GM12878 (cell line): ENCODE results near the gene PFKM. TPM values are rescaled to one million over a fixed set of nuclear protein-coding genes. Genes with fewer than 3 reads are reported as not detected.

Source experiments
- CREB1 ChIP-seq: IDR thresholded peaks from 2 replicates; pipeline ENCODE4 v1.6.1; 2012; ENCODE audit warnings: low read depth, mild to moderate bottlenecking, inconsistent platforms
- DPF2 ChIP-seq: fragments of 450-650 bp; IDR thresholded peaks from 2 replicates; pipeline ENCODE4 v1.6.1; 2017; ENCODE audit warnings: mild to moderate bottlenecking
- E2F8 ChIP-seq: fragments of 450-650 bp; IDR thresholded peaks from 2 replicates; pipeline ENCODE4 v1.6.1; 2018; ENCODE audit warnings: mild to moderate bottlenecking, low read depth, moderate library complexity; ENCODE audit not compliant: partially characterized antibody
- GATAD2B ChIP-seq: fragments of 450-650 bp; conservative IDR thresholded peaks from 2 replicates; pipeline ENCODE4 v1.6.1; 2017; ENCODE audit warnings: low read depth, mild to moderate bottlenecking, moderate library complexity
- MYC ChIP-seq: IDR thresholded peaks from 2 replicates; pipeline ENCODE4 v1.6.1; 2011; ENCODE audit warnings: mild to moderate bottlenecking, low read length, moderate library complexity, inconsistent platforms; ENCODE audit not compliant: insufficient read depth, insufficient replicate concordance, insufficient read length, severe bottlenecking
- NKRF ChIP-seq: fragments of 450-650 bp; conservative IDR thresholded peaks from 2 replicates; pipeline ENCODE4 v1.6.1; 2017; ENCODE audit warnings: mild to moderate bottlenecking, moderate library complexity
- POLR2AphosphoS5 ChIP-seq: IDR thresholded peaks from 2 replicates; pipeline ENCODE4 v1.6.1; 2011; ENCODE audit warnings: mild to moderate bottlenecking, low read length, inconsistent platforms
- PRDM15 ChIP-seq: fragments of 450-650 bp; formaldehyde crosslinking; IDR thresholded peaks from 2 replicates; pipeline ENCODE4 v1.4.0; 2020; ENCODE audit warnings: mild to moderate bottlenecking, moderate library complexity
- REST ChIP-seq: IDR thresholded peaks from 2 replicates; pipeline ENCODE4 v1.6.1; 2012; ENCODE audit warnings: mild to moderate bottlenecking, low read depth, low read length
- SIX5 ChIP-seq: IDR thresholded peaks from 2 replicates; pipeline ENCODE4 v1.6.1; 2011; ENCODE audit warnings: mild to moderate bottlenecking, low read depth, low read length, moderate library complexity; ENCODE audit not compliant: severe bottlenecking
- SMC3 ChIP-seq: IDR thresholded peaks from 2 replicates; pipeline ENCODE4 v1.6.1; 2011; ENCODE audit warnings: low read length, improper control_type of control experiment, borderline replicate concordance
- SREBF1 ChIP-seq: IDR thresholded peaks from 2 replicates; pipeline ENCODE4 v1.6.1; 2012; ENCODE audit warnings: mild to moderate bottlenecking, low read length
- SUPT20H ChIP-seq: IDR thresholded peaks from 2 replicates; pipeline ENCODE4 v1.6.1; 2011; ENCODE audit warnings: low read depth, mild to moderate bottlenecking, low read length, moderate library complexity, borderline replicate concordance; ENCODE audit not compliant: control insufficient read depth
- SUZ12 ChIP-seq: fragments of 200-600 bp; sonication (generic); IDR thresholded peaks from one replicate; pipeline ENCODE4 v1.6.1; 2018; ENCODE audit warnings: antibody characterized with exemption, mild to moderate bottlenecking; ENCODE audit not compliant: unreplicated experiment
- TARDBP ChIP-seq: IDR thresholded peaks from 2 replicates; pipeline ENCODE4 v1.6.1; 2016; ENCODE audit warnings: borderline replicate concordance
- YBX1 ChIP-seq: fragments of 450-650 bp; IDR thresholded peaks from 2 replicates; pipeline ENCODE4 v1.6.1; 2016; ENCODE audit warnings: antibody characterized with exemption
- ZBED1 ChIP-seq: IDR thresholded peaks from 2 replicates; pipeline ENCODE4 v1.6.1; 2016; ENCODE audit warnings: borderline replicate concordance
- polyA plus RNA-seq, 11 experiments: library from polyadenylated mRNA; depleted of rRNA in 4 of 11; unstranded in 6 of 11; stranded (reverse) in 5 of 11; fragments of >200 nt; fragmentation: Nextera tagmentation in 4 of 11; fragmentation: Illumina TruSeq in 1 of 11; extraction: Ambion mirVana in 4 of 11; extraction: Trizol in 1 of 11; gene quantifications; 1 replicate in 1 of 11; 2 replicates in 10 of 11; pipeline versions ENCODE4 v1.2.1 to v1.2.3, GENCODE V29; 2011 to 2016; ENCODE audit warnings: inconsistent platforms in 2 of 11, missing spikeins in 2 of 11, low read depth in 1 of 11
- total RNA-seq, 4 experiments: library from RNA; depleted of rRNA in 3 of 4; stranded (reverse); fragments of >200 nt in 3 of 4; fragmentation: Illumina TruSeq in 1 of 4; extraction: Trizol in 1 of 4; gene quantifications; 2 replicates each; pipeline versions ENCODE4 v1.2.1 to v1.2.3, GENCODE V29; 2013 to 2021

The PFKM gene
- total and polyA plus RNA-seq, 10 of the 15 experiments (the other 5 are each of a cell fraction or from before 2014, with no cell fraction given): 27.6 to 80.0 (median 55.8) TPM

DNA sequence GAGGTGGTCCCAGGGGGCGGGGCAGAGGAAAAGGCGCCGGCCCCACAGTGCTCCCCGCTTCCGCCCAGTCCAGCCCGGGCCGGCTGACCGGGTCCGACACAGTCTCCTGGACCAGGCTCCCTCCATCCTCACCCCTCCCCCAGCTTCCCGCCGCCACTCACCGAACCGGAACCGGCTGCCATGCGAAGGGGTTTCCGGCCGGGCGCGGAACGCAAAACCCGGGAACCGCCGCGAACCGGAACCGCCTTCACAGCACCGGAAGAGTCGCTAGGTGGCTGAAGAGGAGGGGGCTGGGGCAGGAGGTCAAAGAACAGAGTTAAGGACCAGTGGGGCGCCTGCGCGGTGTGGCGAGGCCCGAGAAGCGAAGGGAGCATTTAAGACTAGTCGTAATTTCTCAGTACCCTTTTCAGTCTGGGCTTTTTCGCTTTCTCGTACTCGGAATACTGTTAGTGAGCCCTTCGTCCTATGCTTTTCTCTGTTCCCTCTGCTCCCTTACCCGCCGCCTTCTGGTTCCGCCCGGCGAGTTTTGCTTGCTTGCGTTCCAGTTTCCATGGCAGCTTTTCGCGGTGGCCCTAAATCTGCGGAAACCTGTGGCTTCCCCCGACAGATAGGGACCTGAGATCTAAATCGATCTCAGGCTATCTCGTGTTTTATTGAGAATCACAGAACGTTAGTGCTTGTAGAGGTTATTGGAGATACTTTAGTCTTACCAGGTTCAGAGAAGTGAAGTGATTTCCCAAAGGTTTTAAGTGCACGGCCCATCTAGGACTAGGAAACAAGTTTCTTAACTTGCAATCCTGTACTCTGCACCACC, 13.1 kb upstream of the PFKM start, which contains the start of gene SENP1 (continued):
- TF ChIP-seq DPF2 (peak; percentile 70; the same call in 1 of the 2 replicates), E2F8 (peak; percentile 96), SUZ12 (no peak), PRDM15 (0 out of 2 replicates have a peak, but pooled peaks have one; percentile 7), SMC3 (no peak), SUPT20H (no peak), SIX5 (peak; percentile 70), MYC (no peak), NKRF (0 out of 2 replicates have a peak, but pooled peaks have one; percentile 35), GATAD2B (peak; percentile 74), TARDBP (no peak; the same call in 1 of the 2 replicates), CREB1 (peak; percentile 48; the same call in 1 of the 2 replicates), REST (no peak), POLR2AphosphoS5 (peak; percentile 67; the same call in 1 of the 2 replicates), SREBF1 (no peak), YBX1 (no peak), ZBED1 (no peak)
